H1 (cell line): ENCODE data around the gene SH2D2A. TPM values are rescaled to one million over a fixed set of nuclear protein-coding genes. Genes with fewer than 3 reads are reported as not detected.

ENCODE experiments used
- CBX5 ChIP-seq: fragments of 300-800, 300-1000 bp; sonication (generic); IDR thresholded peaks from 2 replicates; pipeline ENCODE4 v1.7.1; 2016; ENCODE audit warnings: antibody characterized with exemption, low read length, low read depth
- CTBP2 ChIP-seq: IDR thresholded peaks from 2 replicates; pipeline ENCODE4 v1.7.0; 2011; ENCODE audit warnings: borderline replicate concordance, mild to moderate bottlenecking, moderate library complexity, mixed read lengths, low read length; ENCODE audit not compliant: insufficient read depth, insufficient read length
- EZH2 ChIP-seq: fragments of 200-600 bp; sonication (generic); IDR thresholded peaks from 2 replicates; pipeline ENCODE4 v1.7.1; 2012; ENCODE audit warnings: low read depth, mild to moderate bottlenecking, moderate library complexity, low read length, inconsistent platforms; ENCODE audit not compliant: severe bottlenecking
- FOSL1 ChIP-seq: IDR thresholded peaks from 2 replicates; pipeline ENCODE4 v1.6.1; 2011; ENCODE audit warnings: mild to moderate bottlenecking, low read depth, low read length, moderate library complexity; ENCODE audit not compliant: insufficient read depth
- GTF2F1 ChIP-seq: IDR thresholded peaks from 2 replicates; pipeline ENCODE4 v1.6.1; 2012; ENCODE audit warnings: low read depth, low read length, improper control_type of control experiment, borderline replicate concordance
- NRF1 ChIP-seq: IDR thresholded peaks from 2 replicates; pipeline ENCODE4 v1.6.1; 2011; ENCODE audit warnings: mild to moderate bottlenecking, low read depth, low read length, improper control_type of control experiment
- RAD21 ChIP-seq, 2 experiments: IDR thresholded peaks in 1 of 2; conservative IDR thresholded peaks in 1 of 2; 2 replicates each; pipeline ENCODE4 v1.6.1; 2011; ENCODE audit warnings: low read depth in 2 of 2, low read length in 2 of 2, improper control_type of control experiment in 1 of 2, inconsistent platforms in 1 of 2, mild to moderate bottlenecking in 1 of 2, moderate library complexity in 1 of 2
- RNF2 ChIP-seq: fragments of 200-900, 300-1000 bp; sonication (generic); IDR thresholded peaks from 2 replicates; pipeline ENCODE4 v1.7.1; 2016; ENCODE audit warnings: borderline replicate concordance, low read depth, mild to moderate bottlenecking, antibody characterized with exemption, low read length; ENCODE audit not compliant: poor library complexity, severe bottlenecking; ENCODE audit errors: missing control alignments
- RXRA ChIP-seq: IDR thresholded peaks from 2 replicates; pipeline ENCODE4 v1.6.1; 2011; ENCODE audit warnings: low read depth, mild to moderate bottlenecking, low read length, moderate library complexity; ENCODE audit not compliant: insufficient read depth
- SIN3A ChIP-seq, 2 experiments: IDR thresholded peaks in 1 of 2; conservative IDR thresholded peaks in 1 of 2; 2 replicates each; pipeline ENCODE4 v1.6.1; 2011 to 2012; ENCODE audit warnings: low read length in 2 of 2, improper control_type of control experiment in 1 of 2, low read depth in 1 of 2, mild to moderate bottlenecking in 1 of 2
- SP2 ChIP-seq: IDR thresholded peaks from 2 replicates; pipeline ENCODE4 v1.6.1; 2012; ENCODE audit warnings: mild to moderate bottlenecking, low read length, inconsistent platforms
- SRF ChIP-seq: IDR thresholded peaks from 2 replicates; pipeline ENCODE4 v1.6.1; 2011; ENCODE audit warnings: mild to moderate bottlenecking, low read depth, low read length, moderate library complexity
- TAF1 ChIP-seq: IDR thresholded peaks from 2 replicates; pipeline ENCODE4 v1.6.1; 2011; ENCODE audit warnings: mild to moderate bottlenecking, low read depth, low read length
- polyA plus RNA-seq, 7 experiments: library from polyadenylated mRNA; depleted of rRNA in 3 of 7; stranded (reverse) in 5 of 7; unstranded in 2 of 7; fragments of >200 nt in 5 of 7; fragments of 200-250 nt in 2 of 7; gene quantifications; 1 replicate in 5 of 7; 2 replicates in 1 of 7; 4 replicates in 1 of 7; pipeline versions ENCODE4 v1.2.1 to v1.2.3, GENCODE V29; 2011 to 2013; ENCODE audit warnings: missing spikeins in 2 of 7, mixed read lengths in 2 of 7
- total RNA-seq: library from RNA; stranded (reverse); fragmentation: NEBNext Ultra II Directional; extraction: Animal tissue kit (Norgen Biotek cat#: 25700); gene quantifications from 2 replicates; pipeline ENCODE4 v1.2.1, GENCODE V29; 2021
- TF ChIP-seq, protein P1 (sequence below), 3 experiments: IDR thresholded peaks; 1 replicate in 2 of 3; 2 replicates in 1 of 3; pipeline versions ENCODE4 v1.5.1 to v1.6.1; 2011; ENCODE audit warnings: low read length in 3 of 3, mild to moderate bottlenecking in 3 of 3, inconsistent platforms in 2 of 3, low read depth in 1 of 3, moderate library complexity in 1 of 3; ENCODE audit not compliant: insufficient read depth in 1 of 3; ENCODE audit errors: control extremely low read depth in 1 of 3

The SH2D2A gene
- total and polyA plus RNA-seq, 2 of the 8 experiments (the other 6 are each of a cell fraction or from before 2014, with no cell fraction given), result 3.3 to 7.9 TPM

DNA sequence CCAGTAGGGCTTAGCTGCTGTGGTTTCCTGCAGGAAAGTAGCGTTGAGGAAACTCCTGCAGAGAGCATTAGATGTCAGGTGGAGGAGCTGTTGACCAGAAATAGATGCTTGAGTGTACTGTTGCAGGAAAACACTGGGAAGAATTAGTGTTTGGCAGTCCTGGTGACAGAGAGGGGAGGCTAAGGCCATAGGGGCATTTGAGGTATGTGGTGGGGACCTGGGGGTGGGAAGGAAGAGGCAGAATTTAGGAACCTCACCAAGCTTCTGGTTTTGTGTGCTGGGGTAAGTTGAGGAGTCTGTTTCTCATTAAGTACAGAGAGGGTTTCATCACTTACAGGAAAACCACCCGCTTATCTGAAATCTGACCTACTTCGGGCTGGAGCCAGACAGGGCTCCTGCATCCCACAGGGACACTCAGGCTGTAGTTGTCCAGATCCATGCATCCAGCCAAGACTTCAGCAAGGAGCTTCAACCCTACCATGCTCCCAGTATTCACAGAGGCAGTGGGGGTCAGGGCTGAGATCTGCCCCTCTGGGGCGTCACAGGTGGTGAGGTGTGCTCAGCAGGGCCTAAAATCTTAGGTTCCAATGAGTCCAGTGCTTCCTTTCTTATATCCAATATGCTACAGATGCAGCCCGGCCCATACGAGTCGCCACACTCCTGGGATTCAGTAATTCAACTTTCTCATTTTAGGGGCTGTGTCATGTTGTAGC lies 15.1 kb downstream of the SH2D2A start (continued):
- TF ChIP-seq, protein P1, sequence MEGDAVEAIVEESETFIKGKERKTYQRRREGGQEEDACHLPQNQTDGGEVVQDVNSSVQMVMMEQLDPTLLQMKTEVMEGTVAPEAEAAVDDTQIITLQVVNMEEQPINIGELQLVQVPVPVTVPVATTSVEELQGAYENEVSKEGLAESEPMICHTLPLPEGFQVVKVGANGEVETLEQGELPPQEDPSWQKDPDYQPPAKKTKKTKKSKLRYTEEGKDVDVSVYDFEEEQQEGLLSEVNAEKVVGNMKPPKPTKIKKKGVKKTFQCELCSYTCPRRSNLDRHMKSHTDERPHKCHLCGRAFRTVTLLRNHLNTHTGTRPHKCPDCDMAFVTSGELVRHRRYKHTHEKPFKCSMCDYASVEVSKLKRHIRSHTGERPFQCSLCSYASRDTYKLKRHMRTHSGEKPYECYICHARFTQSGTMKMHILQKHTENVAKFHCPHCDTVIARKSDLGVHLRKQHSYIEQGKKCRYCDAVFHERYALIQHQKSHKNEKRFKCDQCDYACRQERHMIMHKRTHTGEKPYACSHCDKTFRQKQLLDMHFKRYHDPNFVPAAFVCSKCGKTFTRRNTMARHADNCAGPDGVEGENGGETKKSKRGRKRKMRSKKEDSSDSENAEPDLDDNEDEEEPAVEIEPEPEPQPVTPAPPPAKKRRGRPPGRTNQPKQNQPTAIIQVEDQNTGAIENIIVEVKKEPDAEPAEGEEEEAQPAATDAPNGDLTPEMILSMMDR (IDR thresholded peaks at IDR 0.05; ENCODE audit: control extremely low read depth in 1 of 3, insufficient read depth in 1 of 3, low read depth in 1 of 3, low read length in 3 of 3), result peak in 1 of 3 experiments; percentile 15; a peak in 1 of 4 replicates
- no peak for TF ChIP-seq RXRA
- TF ChIP-seq RAD21 (IDR thresholded peaks at IDR 0.05 in 1 of 2, conservative IDR thresholded peaks at IDR 0.05 in 1 of 2; ENCODE audit: low read depth in 2 of 2, low read length in 2 of 2), result peak; percentile 18; a peak in 3 of 4 replicates
- TF ChIP-seq CTBP2, result no peak
- no peak for TF ChIP-seq CBX5
- no peak for TF ChIP-seq RNF2
- no peak for TF ChIP-seq TAF1
- no peak for TF ChIP-seq SRF
- no peak for TF ChIP-seq SP2
- TF ChIP-seq GTF2F1, result no peak
- TF ChIP-seq FOSL1, result no peak
- TF ChIP-seq SIN3A (conservative IDR thresholded peaks at IDR 0.05 in 1 of 2, IDR thresholded peaks at IDR 0.05 in 1 of 2; ENCODE audit: low read depth in 1 of 2, low read length in 2 of 2), result no peak
- no peak for TF ChIP-seq EZH2
- no peak for TF ChIP-seq NRF1
